Activated CD4-positive, alpha-beta T cell treated with anti-CD3 and anti-CD28 coated beads, Interleukin-2, amount 50 U/mL, for 4 hours (primary cell): Measurements from ENCODE around the gene HSPA1L.
"Not testable (repeated sequence)": the region's sequence is repeated elsewhere in the genome, so short reads cannot be mapped to it uniquely, and the experiment has no call there.

Experiments used
- DNase-seq, 2 experiments: peaks; one replicate each; pipeline ENCODE4 v3.0.0-alpha.2; 2020

Gene HSPA1L

GRCh38 chr6:31815025-31815838, at the start of gene HSPA1L, which contains the start of gene HSPA1A:
Gene HSPA1L, minus strand, starts transcription at chr6:31815283. Its CDS starts 3,311 bp downstream, at chr6:31811972.
Gene HSPA1A, plus strand, starts transcription at chr6:31815543. Its CDS starts 214 bp downstream, at chr6:31815757.
- peak in 1 of 2 experiments; percentile 38 for DNase-seq

GRCh38 chr6:31864818-31865204, 49.7 kb upstream of the HSPA1L start:
- DNase-seq: no peak

GRCh38 chr6:31864123-31864562, 49.1 kb upstream of the HSPA1L start:
- DNase-seq: not testable (repeated sequence)

GRCh38 chr6:31862344-31863235, 47.5 kb upstream of the HSPA1L start, which contains the start of gene NEU1:
Gene NEU1, minus strand, starts transcription at chr6:31862821. Its CDS starts 45 bp downstream, at chr6:31862776.
- peak; percentile 98 to 99 for DNase-seq

GRCh38 chr6:31861919-31862343, 46.8 kb upstream of the HSPA1L start:
- no peak for DNase-seq

GRCh38 chr6:31861150-31861549, 46.1 kb upstream of the HSPA1L start:
- no peak for DNase-seq

- DNase-seq: no peak
Observed at GRCh38 chr6:31860349-31860748, 45.3 kb upstream of the HSPA1L start.

- no peak for DNase-seq
Observed at GRCh38 chr6:31859923-31860322, 44.8 kb upstream of the HSPA1L start.

GRCh38 chr6:31858707-31859106, 43.6 kb upstream of the HSPA1L start:
- DNase-seq: no peak

- not testable (repeated sequence) for DNase-seq
Observed at GRCh38 chr6:31857774-31858173, 42.7 kb upstream of the HSPA1L start.

- not testable (repeated sequence) for DNase-seq
Observed at GRCh38 chr6:31851980-31852718, 37.1 kb upstream of the HSPA1L start.

GRCh38 chr6:31851485-31851832, 36.4 kb upstream of the HSPA1L start:
- no peak for DNase-seq

GRCh38 chr6:31850765-31851484, 35.8 kb upstream of the HSPA1L start:
- no peak for DNase-seq

- no peak for DNase-seq
Observed at GRCh38 chr6:31847276-31847978, 32.3 kb upstream of the HSPA1L start.

GRCh38 chr6:31844507-31844906, 29.4 kb upstream of the HSPA1L start:
- DNase-seq: no peak

- no peak for DNase-seq
Observed at GRCh38 chr6:31842053-31842452, 27.0 kb upstream of the HSPA1L start.

- DNase-seq: not testable (repeated sequence)
Observed at GRCh38 chr6:31839779-31840126, 24.7 kb upstream of the HSPA1L start.

- DNase-seq: no peak
Observed at GRCh38 chr6:31838968-31839367, 23.9 kb upstream of the HSPA1L start.

- DNase-seq: not testable (repeated sequence)
Observed at GRCh38 chr6:31838114-31838553, 23.1 kb upstream of the HSPA1L start.

GRCh38 chr6:31837369-31838113, 22.5 kb upstream of the HSPA1L start:
- DNase-seq: no peak
